KOPT-K1 (cell line): ENCODE measurements around the gene GRAP2.

Source experiments
- H3K27ac ChIP-seq: fragments of 200-600 bp; sonication (generic); 2 replicates; pipeline ENCODE4 v1.5.1; 2016; ENCODE audit warnings: antibody characterized with exemption, mild to moderate bottlenecking, low read depth, low read length; ENCODE audit not compliant: poor library complexity, severe bottlenecking
- H3K36me3 ChIP-seq: fragments of 200-600 bp; sonication (generic); 2 replicates; pipeline ENCODE4 v1.5.1; 2017; ENCODE audit warnings: antibody characterized with exemption, mild to moderate bottlenecking, low read length, moderate library complexity; ENCODE audit not compliant: insufficient read depth
- H3K9me3 ChIP-seq: fragments of 200-600 bp; sonication (generic); 2 replicates; pipeline ENCODE4 v1.5.1; 2017; ENCODE audit warnings: antibody characterized with exemption, low read length, mild to moderate bottlenecking; ENCODE audit not compliant: insufficient read depth, poor library complexity, severe bottlenecking

The GRAP2 gene

DNA sequence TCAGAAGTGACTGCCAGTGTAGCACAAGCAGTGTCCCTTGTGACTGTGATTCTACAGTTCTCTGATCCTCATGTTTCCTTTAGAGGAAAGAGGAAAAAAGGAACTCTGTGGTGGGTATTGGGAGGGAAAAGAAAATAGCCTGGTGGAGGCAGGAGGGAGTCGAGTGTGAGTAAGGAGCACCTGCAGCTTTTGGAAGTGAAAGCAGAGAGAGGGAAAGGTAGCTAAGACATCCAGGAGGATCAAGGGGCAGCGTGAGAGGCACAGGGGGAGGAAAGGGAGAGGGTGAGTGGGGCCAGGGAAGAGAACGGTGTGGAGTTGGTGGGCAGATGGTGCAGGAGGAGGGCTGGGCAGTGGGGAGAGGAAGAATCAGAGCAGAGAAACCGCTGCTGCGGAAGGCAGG, 71.8 kb downstream of the GRAP2 start:
- peaks cover 99% of the 10 kb centered on the region for H3K36me3 ChIP-seq
- no peaks in the 10 kb centered on the region for H3K9me3 ChIP-seq
- H3K27ac ChIP-seq, result no peak overlapping the region

DNA sequence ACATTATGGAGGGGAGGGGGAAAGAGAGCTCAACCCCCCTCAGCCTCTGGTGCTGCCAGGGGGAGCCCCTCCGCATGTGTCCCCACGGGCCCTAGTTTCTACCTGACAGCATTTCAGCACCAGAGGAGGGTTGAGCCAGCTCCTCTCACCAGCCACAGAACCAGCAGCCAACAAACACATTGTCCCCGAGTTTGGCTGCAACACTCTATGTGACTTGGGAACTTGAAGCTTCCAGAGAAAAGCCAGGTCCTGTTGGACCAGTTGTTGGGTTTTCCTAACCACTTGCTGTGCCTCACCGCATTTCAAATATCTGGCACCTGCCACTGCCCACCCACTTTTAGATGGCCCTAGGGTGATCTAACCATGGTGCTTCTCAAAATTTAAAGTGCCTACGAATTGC, 72.8 kb downstream of the GRAP2 start:
- H3K27ac ChIP-seq, result no peak overlapping the region
- no peaks in the 10 kb centered on the region for H3K9me3 ChIP-seq
- peaks cover 89% of the 10 kb centered on the region for H3K36me3 ChIP-seq

DNA sequence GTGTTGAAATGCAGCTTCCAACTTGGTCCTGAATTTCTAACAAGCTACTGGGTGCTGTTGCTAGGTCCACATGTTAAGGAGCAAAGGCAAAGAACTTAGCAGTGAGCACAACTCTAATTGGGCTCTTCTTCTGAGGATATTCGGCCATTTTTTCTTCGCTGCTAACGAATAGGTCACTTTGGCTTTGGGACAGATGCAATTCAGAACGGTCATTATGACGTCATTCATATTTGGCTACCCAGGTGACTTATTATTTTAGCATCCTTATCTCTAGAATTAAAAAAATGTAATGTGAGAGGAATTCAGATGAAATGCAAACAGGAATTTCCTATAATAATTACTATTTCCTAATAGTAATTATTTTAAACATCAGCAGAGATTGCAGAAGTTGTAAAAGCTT, 73.2 kb downstream of the GRAP2 start:
- Histone ChIP-seq H3K36me3 (peaks cover 85% of the 10 kb centered on the region), H3K27ac (no peak overlapping the region), H3K9me3 (no peaks in the 10 kb centered on the region)

DNA sequence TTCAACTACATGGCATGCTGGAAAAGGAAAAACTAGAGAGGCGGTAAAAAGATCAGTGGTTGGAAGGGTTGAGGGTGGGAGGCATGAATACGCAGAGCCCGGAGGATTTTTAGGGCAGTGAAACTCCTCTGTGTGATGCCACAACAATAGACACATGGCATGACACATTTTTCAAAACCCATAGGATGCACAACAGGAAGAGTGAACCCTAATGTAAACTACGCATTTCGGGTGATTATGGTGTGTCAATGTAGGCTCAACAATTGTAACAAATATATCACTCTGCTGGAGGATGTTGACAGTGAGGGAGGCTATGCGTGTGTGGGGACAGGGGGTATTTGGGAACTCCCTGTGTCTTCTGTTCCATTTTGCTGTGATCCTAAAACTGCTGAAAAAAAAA, 78.2 kb downstream of the GRAP2 start:
- Histone ChIP-seq H3K9me3 (no peaks in the 10 kb centered on the region), H3K27ac (no peak overlapping the region), H3K36me3 (peaks cover 35% of the 10 kb centered on the region)

DNA sequence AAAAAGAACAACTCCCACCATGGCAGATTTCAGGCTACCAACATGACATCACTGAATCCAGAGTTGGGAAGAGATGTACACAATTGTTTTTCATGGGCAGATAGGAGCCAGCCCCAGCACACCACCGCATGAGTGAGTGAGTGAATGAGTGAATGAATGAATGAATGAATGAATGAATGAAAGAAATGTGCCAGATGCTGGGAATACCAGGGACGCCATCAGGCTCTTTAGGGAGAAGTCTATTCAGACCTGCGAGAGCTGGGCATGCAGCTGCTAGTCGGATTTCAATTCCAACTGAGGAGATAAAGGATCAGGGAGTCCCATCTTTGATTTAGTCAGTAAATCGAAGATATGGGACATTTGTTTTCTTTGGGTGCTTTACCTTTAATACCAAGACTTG, 78.6 kb downstream of the GRAP2 start:
- H3K27ac ChIP-seq, result no peak overlapping the region
- H3K36me3 ChIP-seq, result peaks cover 31% of the 10 kb centered on the region
- H3K9me3 ChIP-seq, result no peaks in the 10 kb centered on the region

DNA sequence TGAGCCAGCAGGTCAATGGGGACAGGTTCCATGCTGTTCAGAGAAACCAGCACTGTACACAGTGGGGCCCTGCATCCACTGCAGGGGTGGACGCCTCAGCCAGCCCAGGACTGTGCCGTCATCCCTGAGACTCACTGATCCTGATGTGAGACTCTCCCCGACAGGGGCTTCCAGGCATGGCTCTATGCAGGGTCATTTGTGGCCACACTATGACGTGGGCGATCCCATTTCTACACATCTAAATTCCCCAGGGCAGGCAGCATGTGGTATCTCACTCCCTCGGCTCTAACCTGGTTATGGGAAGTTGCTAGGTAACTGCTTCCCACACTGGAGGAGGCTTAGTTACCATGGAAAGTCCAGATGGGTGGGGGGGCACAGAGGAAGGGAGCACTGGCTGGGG, 79.7 kb downstream of the GRAP2 start:
- no peak overlapping the region for H3K27ac ChIP-seq
- no peaks in the 10 kb centered on the region for H3K9me3 ChIP-seq
- H3K36me3 ChIP-seq, result peaks cover 19% of the 10 kb centered on the region

DNA sequence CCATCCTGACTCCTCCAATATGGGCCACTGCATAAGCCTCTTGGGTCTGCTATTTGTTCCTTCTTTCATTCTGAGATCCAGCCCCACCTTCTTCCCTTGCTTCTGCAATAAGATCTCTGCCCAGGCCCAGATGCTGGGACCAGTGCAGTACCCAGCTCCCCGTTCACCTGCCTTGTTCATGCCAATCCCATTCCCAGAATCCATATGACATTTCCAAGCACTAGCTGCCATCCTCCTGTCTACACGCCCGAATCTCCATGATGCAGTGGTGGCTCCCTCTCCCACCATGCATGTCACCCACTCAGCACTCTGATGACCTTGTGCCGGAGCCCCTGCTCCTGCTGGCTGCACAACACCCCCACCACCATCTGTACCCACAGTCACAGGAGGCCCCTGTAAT, 82.5 kb downstream of the GRAP2 start:
- Histone ChIP-seq H3K36me3 (no peaks in the 10 kb centered on the region), H3K9me3 (no peaks in the 10 kb centered on the region), H3K27ac (no peak overlapping the region)

DNA sequence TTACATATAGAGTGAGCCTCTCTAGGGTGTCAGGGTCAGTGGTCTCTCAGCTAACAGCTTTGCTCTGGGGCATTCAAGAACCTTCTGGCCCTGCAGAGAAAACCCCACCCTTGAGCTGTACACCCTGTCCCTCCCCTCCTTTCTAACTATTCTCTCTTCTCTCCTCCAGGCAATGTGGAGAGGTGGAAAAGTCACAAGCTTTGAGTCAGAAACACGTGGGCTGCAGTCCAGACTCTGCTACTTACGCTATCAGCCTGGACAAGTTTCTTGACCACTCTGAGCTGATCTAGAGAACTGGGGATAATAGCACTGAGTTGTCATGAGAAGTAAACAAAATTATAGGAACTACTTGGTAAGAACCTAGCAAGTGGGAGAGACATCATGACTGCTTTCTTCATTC, 83.1 kb downstream of the GRAP2 start:
- Histone ChIP-seq H3K36me3 (no peaks in the 10 kb centered on the region), H3K27ac (no peak overlapping the region), H3K9me3 (no peaks in the 10 kb centered on the region)

DNA sequence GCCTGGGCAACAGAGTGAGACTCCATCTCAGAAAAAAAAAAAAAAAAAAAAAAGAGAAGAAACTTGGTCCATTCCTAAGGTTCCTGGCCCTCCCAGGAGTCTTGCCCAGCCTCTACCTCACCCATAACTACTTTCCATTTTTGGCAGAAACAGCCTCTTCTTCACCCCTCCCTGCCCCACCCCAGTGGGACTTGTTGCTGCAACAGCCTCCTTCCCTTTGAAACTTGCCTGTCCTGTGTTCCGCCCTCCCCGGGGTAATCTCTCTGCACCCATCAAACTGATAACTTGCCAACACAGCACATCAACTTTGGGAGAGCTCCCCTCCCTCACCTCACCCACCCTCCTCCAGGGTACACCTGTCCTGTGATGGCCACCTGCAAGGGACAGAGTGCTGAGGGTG, 83.9 kb downstream of the GRAP2 start:
- no peak overlapping the region for H3K27ac ChIP-seq
- H3K36me3 ChIP-seq, result no peaks in the 10 kb centered on the region
- H3K9me3 ChIP-seq, result no peaks in the 10 kb centered on the region

DNA sequence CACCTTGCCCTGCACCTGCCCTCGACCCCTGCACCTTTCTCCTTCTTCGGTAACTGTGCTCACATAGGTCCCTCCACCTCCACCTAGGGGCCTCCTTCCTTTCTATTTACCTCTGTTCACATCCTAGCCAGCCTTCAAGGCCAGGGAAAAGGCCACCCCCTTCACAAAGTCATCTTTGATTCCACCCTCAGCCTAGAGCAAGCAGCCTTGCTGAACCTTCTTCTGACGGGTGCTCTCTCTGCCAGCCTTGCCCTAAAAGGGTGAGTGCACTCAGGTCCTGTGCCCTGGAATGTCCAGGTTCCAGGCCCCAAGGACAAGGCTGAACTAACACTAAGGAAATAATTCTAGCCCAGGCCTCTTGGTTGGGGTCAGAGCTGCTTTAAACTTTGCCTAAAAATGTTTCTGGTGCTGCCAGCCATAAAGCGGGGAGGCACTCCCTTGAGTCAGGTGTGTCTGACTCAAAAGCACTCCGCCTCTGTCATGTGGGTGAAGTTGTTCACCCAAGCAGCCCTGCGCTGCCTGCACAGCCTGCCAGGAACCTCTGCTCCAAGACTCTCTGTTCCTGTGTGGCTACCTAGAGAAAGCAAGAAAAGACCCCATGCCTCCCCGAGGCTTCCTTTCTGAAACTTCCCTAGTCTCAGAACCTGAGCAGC, 84.6 kb downstream of the GRAP2 start:
- H3K9me3 ChIP-seq, result no peaks in the 10 kb centered on the region
- H3K36me3 ChIP-seq, result no peaks in the 10 kb centered on the region
- no peak overlapping the region for H3K27ac ChIP-seq

DNA sequence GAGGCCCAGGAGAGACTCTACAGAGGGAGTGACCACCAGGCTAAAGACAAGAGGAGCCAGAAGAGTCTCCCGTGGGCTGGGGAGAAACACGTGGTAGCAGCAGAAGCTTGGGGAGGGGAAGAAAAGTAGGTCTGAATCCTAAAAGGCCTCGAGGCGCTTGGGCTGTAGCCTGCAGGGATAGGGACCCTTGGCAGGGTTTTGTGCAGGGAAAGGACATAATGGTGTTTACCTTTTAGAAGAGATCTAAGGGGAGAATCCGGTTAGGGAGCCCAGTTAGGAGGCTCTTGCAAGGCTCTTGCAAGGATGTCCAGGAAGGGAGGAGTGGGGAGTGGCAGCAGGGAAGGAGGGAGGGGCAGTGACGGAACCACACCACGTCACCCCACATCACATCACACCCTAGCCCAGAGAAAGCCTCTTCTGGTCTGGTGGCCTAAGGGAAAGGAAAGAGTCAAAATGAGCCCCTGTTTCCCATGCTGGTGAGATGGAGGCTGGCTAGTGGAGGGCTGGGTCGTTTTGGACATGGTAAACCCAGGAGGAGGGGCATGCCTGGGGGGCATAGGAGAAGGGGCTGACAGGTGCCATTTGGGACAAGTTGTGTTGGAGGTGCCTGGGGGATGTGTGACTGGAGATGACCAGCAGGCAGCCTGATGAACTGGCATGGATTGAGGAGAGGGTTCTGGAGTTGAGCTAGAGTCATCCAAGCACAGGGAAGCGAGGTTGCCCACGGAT, 87.7 kb downstream of the GRAP2 start:
- H3K9me3 ChIP-seq, result no peaks in the 10 kb centered on the region
- H3K36me3 ChIP-seq, result no peaks in the 10 kb centered on the region
- no peak overlapping the region for H3K27ac ChIP-seq

DNA sequence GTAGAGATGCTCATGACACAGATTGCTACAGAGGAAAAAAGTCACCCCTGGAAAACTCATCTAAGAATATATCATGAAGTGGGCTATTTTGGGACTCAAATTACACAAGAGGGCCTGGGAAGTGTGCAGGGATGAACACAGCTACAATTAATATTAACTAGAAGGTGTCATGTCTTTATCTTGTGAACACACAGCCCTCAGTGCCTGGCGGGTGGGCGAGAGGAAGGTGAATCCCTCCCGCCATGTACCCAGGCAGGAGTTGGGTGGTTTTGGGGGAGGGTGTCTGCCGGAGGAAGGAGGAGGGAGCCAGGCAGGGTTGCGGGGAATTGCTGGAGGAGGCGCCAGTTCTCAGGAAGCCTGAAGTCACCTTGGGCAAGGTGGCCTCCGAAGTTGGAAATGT, 88.7 kb downstream of the GRAP2 start:
- H3K9me3 ChIP-seq, result no peaks in the 10 kb centered on the region
- H3K27ac ChIP-seq, result no peak overlapping the region
- no peaks in the 10 kb centered on the region for H3K36me3 ChIP-seq

DNA sequence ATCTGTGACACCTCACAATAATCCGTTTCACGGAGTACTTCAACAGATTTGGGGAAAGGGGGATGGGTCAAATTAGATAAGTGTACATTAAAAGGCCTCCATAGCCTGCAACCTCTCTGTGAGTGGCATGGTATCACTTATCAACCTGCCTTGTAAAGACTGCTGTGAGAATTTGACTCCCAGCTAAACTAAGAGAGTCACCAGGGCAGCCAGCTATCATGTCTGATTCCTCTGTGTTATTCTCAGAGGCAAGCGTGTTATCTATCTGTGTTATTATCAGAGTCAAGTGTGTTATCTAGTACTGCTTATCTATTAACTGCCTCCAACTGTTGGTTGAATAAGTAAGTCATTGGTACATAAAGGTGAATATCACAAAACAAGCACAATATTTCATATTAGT, 89.8 kb downstream of the GRAP2 start:
- H3K27ac ChIP-seq, result no peak overlapping the region
- no peaks in the 10 kb centered on the region for H3K9me3 ChIP-seq
- H3K36me3 ChIP-seq, result no peaks in the 10 kb centered on the region

DNA sequence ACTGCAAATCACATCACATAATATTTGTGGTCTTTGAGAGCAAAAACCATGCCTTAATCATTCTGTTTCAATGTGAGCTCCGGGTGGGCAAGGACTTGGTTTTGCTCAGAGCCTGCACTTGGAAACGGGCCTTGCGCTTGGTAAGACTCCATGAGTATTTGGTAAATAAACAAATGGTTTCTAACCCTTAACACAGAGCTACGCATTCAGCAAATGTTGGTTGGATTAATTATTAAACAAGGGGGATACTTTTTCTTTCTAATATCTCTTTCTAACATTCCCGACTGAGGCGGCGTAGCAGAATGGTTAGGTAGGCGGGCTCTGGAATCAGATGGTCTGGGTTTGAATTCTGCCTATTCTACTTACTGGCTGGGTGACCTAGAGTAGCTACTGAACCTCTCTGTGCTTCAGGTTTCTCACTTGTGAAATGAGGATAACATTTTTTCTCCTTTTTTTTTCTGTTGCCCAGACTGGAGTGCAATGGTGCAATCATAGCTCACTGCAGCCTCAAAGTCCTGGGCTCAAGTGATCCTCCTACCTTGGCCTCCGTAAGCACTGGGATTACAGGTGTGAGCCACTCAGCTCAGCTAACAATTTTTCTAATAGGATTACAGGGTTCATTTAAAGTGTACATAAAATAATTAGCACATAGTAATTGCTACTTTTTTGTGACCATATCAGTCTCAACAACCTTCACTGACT, 90.4 kb downstream of the GRAP2 start:
- no peaks in the 10 kb centered on the region for H3K36me3 ChIP-seq
- H3K9me3 ChIP-seq, result no peaks in the 10 kb centered on the region
- no peak overlapping the region for H3K27ac ChIP-seq

DNA sequence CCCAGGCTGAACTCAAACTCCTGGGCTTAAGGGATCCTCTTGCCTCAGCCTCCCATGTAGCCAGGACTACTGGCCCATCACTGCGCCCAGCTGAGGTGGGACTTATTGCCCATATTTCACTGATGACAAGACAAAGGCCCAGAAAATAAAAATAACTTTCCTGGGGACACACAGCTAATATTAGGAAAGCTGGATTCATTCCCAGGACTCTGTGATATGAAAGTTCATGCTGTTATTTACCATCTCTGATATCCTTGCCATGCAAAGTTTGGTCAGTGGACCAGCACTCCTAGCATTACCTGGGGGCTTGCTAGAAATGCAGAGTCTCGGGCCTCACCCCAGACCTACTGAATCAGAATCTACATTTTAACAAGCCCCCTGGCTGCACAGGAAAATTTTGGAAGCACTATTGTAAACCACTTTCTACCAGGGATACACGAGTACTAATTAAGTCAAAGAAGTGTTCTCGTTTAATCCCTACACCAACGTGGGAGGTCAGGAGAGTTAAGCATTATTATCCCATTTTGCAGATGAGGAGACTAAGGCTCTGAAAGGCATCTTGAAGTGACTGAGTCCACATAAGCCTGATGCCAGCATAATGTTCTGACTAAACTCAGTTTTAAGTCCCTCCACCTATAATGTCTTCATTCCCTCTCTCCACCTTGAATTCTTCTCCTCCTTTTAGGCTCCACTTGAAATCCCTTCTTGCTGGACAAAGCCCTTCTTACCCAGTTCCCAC, 91.4 kb downstream of the GRAP2 start:
- no peaks in the 10 kb centered on the region for H3K9me3 ChIP-seq
- H3K36me3 ChIP-seq, result no peaks in the 10 kb centered on the region
- no peak overlapping the region for H3K27ac ChIP-seq
